ENCODE measurements around the gene MAST1. TPM values are rescaled to one million over a fixed set of nuclear protein-coding genes. Genes with fewer than 3 reads are reported as not detected.
"Not testable (repeated sequence)": the region's sequence is repeated elsewhere in the genome, so short reads cannot be mapped to it uniquely, and the experiment has no call there.

Gene MAST1
- total and polyA plus RNA-seq, 2 experiments from 2014 or later, result 0.20 to 0.54 TPM

- H2AFZ ChIP-seq, result no peak overlapping the region
- H3K27me3 ChIP-seq, result no peaks in the 10 kb centered on the region
- H3K9me3 ChIP-seq (ENCODE audit: low read depth), result no peaks in the 10 kb centered on the region
- H3K79me2 ChIP-seq, result peaks cover 35% of the 10 kb centered on the region
- H3K27ac ChIP-seq, result no peak overlapping the region
- no peak overlapping the region for H3K4me2 ChIP-seq
- H3K9me2 ChIP-seq (replicated peaks; ENCODE audit: insufficient read depth), result no peaks in the 10 kb centered on the region
- peaks cover 16% of the 10 kb centered on the region for H4K20me1 ChIP-seq (ENCODE audit: insufficient read depth, poor library complexity, severe bottlenecking)
- H3K36me3 ChIP-seq (replicated peaks; ENCODE audit: insufficient read depth, low read depth), result no peaks in the 10 kb centered on the region
- TF ChIP-seq EZH2 (IDR thresholded peaks at IDR 0.05; ENCODE audit: borderline replicate concordance), result no peak
- TF ChIP-seq EZH2phosphoT487 (IDR thresholded peaks at IDR 0.05; ENCODE audit: low read depth, severe bottlenecking, unreplicated experiment), result no peak
- 95% methylated on average over 6 of the region's 6 CpGs for WGBS (ENCODE audit: low lambda C conversion rate, missing lambda C conversion rate)
- peaks cover 19% of the 10 kb centered on the region for H3K4me1 ChIP-seq (ENCODE audit: insufficient read depth)
- H3K4me3 ChIP-seq, result no peak overlapping the region
- no peak for DNase-seq (ENCODE audit: low spot score)
These were observed 41.2 kb upstream of the MAST1 start for GRCh38 chr19:12797141-12797587.

- H3K9me2 ChIP-seq (replicated peaks; ENCODE audit: insufficient read depth); H2AFZ ChIP-seq; H3K27ac ChIP-seq; H3K36me3 ChIP-seq (replicated peaks; ENCODE audit: insufficient read depth, low read depth); H3K4me2 ChIP-seq; DNase-seq (ENCODE audit: low spot score); H3K9me3 ChIP-seq (ENCODE audit: low read depth); H3K27me3 ChIP-seq; H3K4me3 ChIP-seq: not testable (repeated sequence)
- Histone ChIP-seq H4K20me1 (ENCODE audit: insufficient read depth, poor library complexity, severe bottlenecking) (peaks cover 11% of the 10 kb centered on the region), H3K4me1 (ENCODE audit: insufficient read depth) (peaks cover 22% of the 10 kb centered on the region), H3K79me2 (peaks cover 31% of the 10 kb centered on the region)
- 95% methylated on average over 7 of the region's 7 CpGs for WGBS (ENCODE audit: low lambda C conversion rate, missing lambda C conversion rate)
These were observed 40.7 kb upstream of the MAST1 start for GRCh38 chr19:12797607-12798006.

GRCh38 chr19:12799742-12800465 is 38.4 kb upstream of the MAST1 start:
- peak overlapping the region; percentile 99 for H3K4me2 ChIP-seq
- peaks cover 24% of the 10 kb centered on the region for H3K79me2 ChIP-seq
- no peak overlapping the region for H3K4me3 ChIP-seq
- no peaks in the 10 kb centered on the region for H3K9me3 ChIP-seq (ENCODE audit: low read depth)
- H2AFZ ChIP-seq, result no peak overlapping the region
- H3K27me3 ChIP-seq, result no peaks in the 10 kb centered on the region
- DNase-seq (ENCODE audit: low spot score), result no peak
- no peak overlapping the region for H3K27ac ChIP-seq
- H3K36me3 ChIP-seq (replicated peaks; ENCODE audit: insufficient read depth, low read depth), result no peaks in the 10 kb centered on the region
- WGBS (ENCODE audit: low lambda C conversion rate, missing lambda C conversion rate), result 82% methylated on average over 18 of the region's 18 CpGs
- H3K9me2 ChIP-seq (replicated peaks; ENCODE audit: insufficient read depth), result no peaks in the 10 kb centered on the region
- TF ChIP-seq CTCF (IDR thresholded peaks at IDR 0.05; ENCODE audit: poor library complexity) (no peak), EZH2 (IDR thresholded peaks at IDR 0.05; ENCODE audit: borderline replicate concordance) (no peak), EZH2phosphoT487 (IDR thresholded peaks at IDR 0.05; ENCODE audit: low read depth, severe bottlenecking, unreplicated experiment) (no peak)
- H4K20me1 ChIP-seq (ENCODE audit: insufficient read depth, poor library complexity, severe bottlenecking), result peaks cover 6% of the 10 kb centered on the region
- H3K4me1 ChIP-seq (ENCODE audit: insufficient read depth), result peaks cover 22% of the 10 kb centered on the region

GRCh38 chr19:12800466-12800770 is 37.9 kb upstream of the MAST1 start:
- no peak overlapping the region for H2AFZ ChIP-seq
- WGBS (ENCODE audit: low lambda C conversion rate, missing lambda C conversion rate), result 81% methylated on average over 1 of the region's 1 CpG

GRCh38 chr19:12800923-12801465 is 37.3 kb upstream of the MAST1 start:
- no peaks in the 10 kb centered on the region for H3K36me3 ChIP-seq (replicated peaks; ENCODE audit: insufficient read depth, low read depth)
- no peak for TF ChIP-seq EZH2phosphoT487 (IDR thresholded peaks at IDR 0.05; ENCODE audit: low read depth, severe bottlenecking, unreplicated experiment)
- H3K4me3 ChIP-seq, result peak overlapping the region; percentile 98
- peaks cover 24% of the 10 kb centered on the region for H3K79me2 ChIP-seq
- peaks cover 18% of the 10 kb centered on the region for H3K4me1 ChIP-seq (ENCODE audit: insufficient read depth)
- DNase-seq (ENCODE audit: low spot score), result peak; percentile 58
- H3K9me2 ChIP-seq (replicated peaks; ENCODE audit: insufficient read depth), result no peaks in the 10 kb centered on the region
- H3K4me2 ChIP-seq, result peak overlapping the region; percentile 99
- H2AFZ ChIP-seq, result peak overlapping the region; percentile 91
- H4K20me1 ChIP-seq (ENCODE audit: insufficient read depth, poor library complexity, severe bottlenecking), result peaks cover 6% of the 10 kb centered on the region
- 2% methylated on average over 33 of the region's 38 CpGs for WGBS (ENCODE audit: low lambda C conversion rate, missing lambda C conversion rate)
- no peaks in the 10 kb centered on the region for H3K27me3 ChIP-seq
- peak overlapping the region; percentile 88 for H3K27ac ChIP-seq
- H3K9me3 ChIP-seq (ENCODE audit: low read depth), result no peaks in the 10 kb centered on the region

More at GRCh38 chr19:12800466-12800770, 37.9 kb upstream of the MAST1 start:
- Histone ChIP-seq H3K36me3 (replicated peaks; ENCODE audit: insufficient read depth, low read depth) (no peaks in the 10 kb centered on the region), H3K9me3 (ENCODE audit: low read depth) (no peaks in the 10 kb centered on the region), H3K79me2 (peaks cover 24% of the 10 kb centered on the region), H3K4me3 (peak overlapping the region; percentile 98), H3K4me1 (ENCODE audit: insufficient read depth) (peaks cover 22% of the 10 kb centered on the region), H3K4me2 (peak overlapping the region; percentile 99), H3K9me2 (replicated peaks; ENCODE audit: insufficient read depth) (no peaks in the 10 kb centered on the region), H3K27ac (peak overlapping the region; percentile 88), H3K27me3 (no peaks in the 10 kb centered on the region), H4K20me1 (ENCODE audit: insufficient read depth, poor library complexity, severe bottlenecking) (peaks cover 6% of the 10 kb centered on the region)
- TF ChIP-seq EZH2 (IDR thresholded peaks at IDR 0.05; ENCODE audit: borderline replicate concordance), result no peak
- no peak for DNase-seq (ENCODE audit: low spot score)

Data from hepatocyte (in vitro differentiated cells).